T-helper 9 cell (primary cell): ENCODE results near the gene ATP9B.
"Not testable (repeated sequence)": the region's sequence is repeated elsewhere in the genome, so short reads cannot be mapped to it uniquely, and the experiment has no call there.

Experiments
- DNase-seq: peaks from one replicate; pipeline ENCODE4 v3.0.0-alpha.2; 2020

ATP9B gene

DNA sequence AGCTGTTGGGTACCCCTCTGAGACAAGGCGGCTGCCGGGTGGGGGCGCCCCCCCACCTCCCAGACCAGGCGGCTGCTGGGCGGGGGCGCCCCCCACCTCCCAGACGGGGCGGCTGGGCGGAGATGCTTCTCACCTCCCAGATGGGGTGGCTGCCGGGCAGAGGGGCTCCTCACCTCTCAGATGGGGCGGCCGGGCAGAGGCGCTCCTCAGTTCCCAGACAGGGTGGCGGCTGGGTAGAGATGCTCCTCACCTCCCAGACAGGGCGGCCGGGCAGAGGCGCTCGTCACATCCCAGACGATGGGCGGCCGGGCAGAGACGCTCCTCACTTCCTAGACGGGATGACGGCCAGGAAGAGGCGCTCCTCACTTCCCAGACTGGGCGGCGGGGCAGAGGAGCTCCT is 3.5 kb downstream of the ATP9B start:
- not testable (repeated sequence) for DNase-seq

DNA sequence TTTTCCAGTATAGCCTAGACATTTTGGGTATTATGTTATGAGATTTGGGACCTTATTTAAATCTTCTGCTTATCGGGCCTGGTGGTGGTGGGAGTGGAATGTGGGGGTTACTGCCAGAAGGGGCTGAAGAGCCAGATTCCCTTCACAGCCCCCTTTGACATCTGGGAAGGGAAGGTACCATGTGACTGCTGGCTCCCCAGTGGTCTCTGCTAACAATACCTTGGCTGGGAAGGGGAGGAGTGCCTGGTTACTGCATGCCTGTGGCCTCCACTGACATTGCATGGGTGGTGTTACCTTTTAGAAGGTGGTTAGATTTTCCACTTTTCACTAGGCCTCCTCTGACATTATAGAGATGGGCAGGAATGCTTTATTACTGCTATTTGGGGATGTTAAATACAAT is 8.0 kb downstream of the ATP9B start:
- no peak for DNase-seq

DNA sequence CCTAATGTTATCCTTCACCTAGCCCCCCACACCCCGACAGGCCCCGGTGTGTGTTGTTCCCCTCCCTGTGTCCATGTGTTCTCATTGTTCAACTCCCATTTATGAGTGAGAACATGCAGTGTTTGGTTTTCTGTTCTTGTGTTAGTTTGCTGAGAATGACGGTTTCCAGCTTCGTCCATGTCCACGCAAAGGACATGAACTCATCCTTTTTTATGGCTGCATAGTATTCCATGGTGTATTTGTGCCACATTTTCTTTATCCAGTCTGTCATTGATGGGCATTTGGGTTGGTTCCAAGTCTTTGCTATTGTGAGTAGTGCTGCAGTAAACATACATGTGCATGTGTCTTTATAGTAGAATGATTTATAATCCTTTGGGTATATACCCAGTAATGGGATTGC is 9.6 kb downstream of the ATP9B start:
- not testable (repeated sequence) for DNase-seq

DNA sequence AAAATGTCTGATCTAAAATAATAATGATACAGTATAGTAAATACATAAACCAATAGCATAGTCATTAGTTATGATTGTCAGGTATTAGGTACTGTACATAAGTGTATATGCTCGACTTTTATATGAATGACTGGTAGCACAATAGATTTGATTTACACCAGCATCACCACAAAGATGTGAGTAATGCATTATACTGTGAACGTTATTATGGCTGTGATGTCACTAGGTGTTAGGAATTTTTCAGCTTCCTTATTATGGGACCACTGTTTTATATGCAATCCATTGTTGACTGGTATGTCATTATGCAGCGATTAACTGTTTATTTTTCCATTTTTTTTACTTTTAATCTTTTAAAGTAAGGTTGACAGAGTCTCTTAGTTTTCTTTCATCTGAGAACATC is 23.7 kb downstream of the ATP9B start:
- no peak for DNase-seq

DNA sequence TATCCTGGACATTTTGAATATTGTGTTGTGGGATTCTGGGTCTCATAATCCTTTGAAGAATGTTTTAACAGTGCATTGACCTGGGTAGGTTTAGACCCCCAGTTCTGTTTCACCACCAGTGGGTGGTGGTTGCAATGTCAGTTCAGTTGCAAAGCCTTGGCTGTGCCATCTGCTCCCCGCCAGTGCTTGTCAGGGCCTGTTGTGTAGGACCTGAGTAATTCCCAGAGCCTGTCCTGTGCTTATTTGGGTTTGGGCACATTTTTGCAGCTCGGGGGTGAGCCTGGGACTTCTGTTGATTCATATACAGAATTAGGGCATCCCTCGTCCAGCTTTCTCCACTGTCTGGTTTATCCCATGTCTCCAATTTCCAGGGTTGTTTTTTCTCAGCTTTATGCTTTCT is 24.8 kb downstream of the ATP9B start:
- no peak for DNase-seq

DNA sequence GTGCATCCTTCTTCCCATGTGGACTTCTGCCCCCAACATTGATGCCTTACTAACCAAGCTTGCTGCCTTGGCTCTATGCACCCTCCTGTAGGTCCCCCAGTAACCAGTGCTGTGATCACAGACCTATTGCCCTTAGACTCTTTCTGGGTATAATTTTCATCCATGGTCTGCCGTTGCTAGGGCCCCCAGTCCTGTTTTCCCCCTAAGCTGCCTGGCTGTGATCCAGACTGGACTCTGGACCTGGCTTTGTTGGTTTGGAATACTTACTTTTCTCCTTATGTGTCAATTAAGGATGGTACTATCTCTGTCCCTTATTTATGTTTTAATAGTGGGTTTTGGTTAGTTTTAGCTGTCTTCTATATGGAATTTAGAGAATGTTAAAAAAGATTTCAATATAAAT is 26.0 kb downstream of the ATP9B start:
- DNase-seq, result no peak

DNA sequence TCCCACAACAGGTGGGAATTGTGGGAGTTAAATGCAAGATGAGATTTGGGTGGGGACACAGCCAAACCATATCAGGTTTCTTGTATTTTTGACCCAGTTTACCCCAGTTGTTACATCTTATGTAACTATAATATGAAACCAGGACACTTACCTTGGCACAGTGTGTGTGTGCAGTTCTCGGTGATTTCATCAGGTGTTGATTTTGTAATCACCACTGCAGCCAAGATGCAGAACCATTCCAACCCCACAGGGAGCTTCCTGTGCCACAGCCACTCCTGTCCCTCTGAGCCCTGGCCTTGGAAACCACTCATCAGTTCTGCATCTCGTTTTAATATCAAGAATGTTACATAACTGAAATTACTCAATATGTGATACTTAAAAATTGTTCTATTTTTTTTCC is 31.8 kb downstream of the ATP9B start:
- no peak for DNase-seq

DNA sequence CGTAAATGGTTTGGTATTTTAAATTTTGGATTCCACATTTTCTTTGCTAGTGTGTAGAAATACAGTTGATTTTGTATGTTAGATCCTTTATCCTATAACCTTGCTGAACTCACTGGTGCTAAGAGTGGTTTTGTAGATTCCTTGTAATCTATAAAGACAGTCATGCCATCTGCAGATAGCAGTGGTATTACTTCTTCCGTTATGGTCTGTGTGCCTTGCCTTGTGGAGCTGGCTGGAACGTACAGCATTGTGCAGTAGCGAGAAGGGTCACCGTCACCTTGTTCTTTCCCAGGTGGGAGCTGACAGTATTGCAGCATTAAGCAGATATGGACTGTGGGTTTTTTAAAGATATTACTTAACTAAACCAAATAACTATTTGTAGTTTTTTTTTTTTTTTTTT is 33.7 kb downstream of the ATP9B start:
- DNase-seq, result no peak

DNA sequence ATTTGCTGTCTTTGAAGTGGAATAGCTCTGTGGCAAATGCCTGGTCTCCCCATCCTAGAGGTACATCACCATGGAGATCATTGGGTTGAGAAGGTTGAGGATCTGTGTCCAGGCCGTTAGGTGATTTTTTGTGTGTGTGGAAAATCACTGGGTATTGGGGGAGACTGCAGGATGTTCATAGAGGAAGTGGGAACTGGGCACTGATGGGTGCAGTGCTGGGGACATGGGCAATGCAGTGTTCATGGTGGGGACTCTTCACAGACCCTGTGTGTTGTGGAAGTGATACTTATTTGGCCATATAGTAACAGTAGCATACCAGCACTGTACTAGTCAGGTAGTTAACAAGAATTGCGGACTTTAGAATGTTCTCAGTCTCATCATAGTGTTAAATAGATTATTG is 34.9 kb downstream of the ATP9B start:
- no peak for DNase-seq

DNA sequence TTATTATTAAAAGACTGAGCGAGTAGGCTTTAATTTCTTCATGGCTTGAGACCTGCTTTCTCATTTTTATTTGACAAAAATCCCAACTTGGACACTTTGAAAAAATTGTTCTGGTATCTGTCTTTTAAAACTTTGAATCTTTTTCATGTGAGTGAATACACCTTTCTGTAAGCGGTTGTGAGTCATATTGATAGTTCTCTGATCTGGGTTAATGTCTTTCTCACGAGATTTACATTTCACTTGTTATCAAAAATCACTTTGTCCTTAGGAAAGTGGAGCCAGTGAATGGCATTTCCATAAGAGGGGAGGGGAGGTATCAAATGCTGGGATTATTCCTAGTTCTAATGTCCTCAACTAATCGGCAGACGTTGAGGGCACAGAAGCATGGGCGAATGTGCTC is 36.3 kb downstream of the ATP9B start:
- no peak for DNase-seq

DNA sequence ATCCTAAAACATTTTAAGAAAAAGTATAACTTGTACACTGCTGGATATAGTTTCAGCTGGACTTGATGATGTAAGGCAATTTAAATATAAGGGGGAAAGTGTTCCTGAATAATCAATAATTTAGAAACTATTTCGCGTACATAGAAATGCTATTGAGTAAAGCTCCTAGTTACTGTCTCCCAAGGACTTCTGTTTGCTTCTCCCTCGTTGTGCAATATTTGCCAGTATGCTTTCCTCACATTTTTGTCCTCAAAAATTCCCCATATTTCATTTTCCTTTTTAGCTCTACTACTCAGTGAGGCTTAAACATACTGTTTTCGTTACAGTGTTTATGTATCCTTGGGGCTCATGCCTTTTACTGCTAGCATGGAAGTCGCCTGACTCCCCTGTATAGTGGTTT is 36.9 kb downstream of the ATP9B start:
- no peak for DNase-seq

DNA sequence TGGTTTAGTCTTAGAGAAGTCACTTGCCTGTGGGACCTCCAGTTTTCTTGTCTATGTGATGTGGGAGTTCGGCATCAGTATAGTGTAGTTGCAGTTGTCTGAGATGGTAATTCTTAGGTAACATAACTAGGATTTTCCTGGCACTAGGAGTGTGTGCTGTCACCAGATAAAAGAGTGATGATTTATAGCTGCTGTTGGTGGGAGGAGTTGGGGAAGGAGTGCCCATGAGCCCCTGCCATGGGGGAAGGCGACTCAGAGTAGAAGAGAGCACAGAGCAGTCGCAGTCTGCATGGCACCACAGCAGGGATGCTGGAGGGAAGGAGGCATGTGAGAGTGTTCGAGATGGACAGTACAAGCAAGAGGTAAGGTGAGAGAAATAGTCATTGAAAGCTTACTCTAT is 38.7 kb downstream of the ATP9B start:
- DNase-seq, result no peak

DNA sequence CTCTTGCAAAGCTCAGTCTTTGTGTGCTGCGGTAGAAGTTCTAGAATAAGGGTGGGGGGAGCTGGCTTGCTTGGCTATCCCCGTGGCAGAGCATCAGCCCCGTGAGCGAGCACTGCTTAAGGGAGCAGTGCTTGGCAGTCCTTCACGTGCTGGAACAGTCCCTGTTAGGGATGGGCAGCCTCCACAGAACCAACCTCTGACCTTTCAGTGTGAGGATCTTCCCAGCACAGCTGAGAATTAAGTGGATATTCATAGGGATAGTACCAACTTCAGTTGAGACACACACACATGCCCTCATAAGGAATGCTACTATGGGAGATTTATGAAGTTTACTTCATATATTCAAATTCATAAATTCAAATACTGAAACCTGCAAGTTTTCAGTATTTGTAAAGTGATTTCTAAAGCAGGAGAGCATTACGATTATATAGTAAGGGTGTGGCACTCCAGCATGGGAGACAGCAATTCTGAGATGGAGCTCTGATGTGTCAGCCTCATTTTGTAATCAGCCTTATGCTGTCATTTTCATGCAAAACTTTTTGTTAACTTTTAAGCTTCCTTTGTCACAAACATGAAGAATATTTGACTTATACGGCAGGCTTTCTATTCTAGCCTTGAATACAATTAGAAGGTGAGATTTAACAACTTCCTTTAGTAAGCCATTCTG is 39.5 kb downstream of the ATP9B start:
- DNase-seq, result no peak

DNA sequence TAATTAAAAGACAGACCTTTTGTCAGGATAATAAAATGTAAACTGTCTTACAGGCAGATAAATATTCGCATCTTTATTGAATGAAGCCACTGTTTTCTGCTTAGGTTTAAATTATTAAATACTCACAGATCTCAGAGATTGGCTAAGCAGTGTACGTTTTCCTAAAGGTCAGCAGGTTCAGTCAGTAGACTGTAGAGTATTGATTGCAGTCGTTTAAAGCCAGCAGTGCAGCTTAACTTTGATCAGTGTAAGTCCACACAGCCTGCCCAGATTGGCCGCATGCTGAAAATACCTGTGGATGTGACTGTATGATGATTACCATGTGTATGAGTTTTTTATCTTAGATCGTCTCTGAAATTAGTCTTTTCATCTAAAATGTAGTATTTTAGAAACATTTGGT is 42.3 kb downstream of the ATP9B start:
- no peak for DNase-seq

DNA sequence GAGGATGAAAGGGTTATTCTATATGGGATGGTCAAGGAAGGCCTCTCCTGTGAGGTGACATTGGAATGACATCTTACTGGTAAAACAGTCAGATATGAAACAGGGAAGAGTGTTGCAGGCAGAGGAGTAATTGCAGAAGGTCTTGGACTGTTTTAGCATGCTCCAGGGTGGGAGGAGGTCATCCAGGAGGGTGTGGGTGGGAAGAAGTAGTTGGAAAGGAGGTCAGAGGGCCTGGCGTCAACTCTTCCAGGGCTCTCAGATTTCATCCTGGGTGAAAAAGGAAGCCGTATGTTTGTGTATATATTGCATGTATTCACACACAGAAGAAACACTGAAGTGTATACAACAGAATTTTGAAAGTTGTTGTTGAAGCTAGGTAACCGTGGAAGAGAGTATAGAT is 48.2 kb downstream of the ATP9B start:
- DNase-seq, result no peak

DNA sequence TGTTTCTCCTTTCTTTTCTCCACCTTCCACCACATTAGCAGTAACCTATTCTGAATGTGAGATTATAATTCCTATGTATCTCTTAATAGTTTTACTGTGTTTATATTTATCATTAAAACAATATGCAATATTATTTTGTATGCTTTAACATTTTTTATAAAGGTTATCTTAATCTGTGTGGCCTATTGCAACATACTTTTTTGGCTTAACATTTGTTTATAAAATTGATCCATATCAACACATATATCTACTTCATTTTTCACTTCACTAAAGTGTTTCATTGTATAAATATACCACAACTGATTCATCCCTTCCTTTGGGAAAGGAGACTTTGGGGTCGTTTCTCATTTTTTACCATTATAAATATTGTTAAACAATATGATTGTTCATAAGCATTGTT is 48.6 kb downstream of the ATP9B start:
- no peak for DNase-seq

DNA sequence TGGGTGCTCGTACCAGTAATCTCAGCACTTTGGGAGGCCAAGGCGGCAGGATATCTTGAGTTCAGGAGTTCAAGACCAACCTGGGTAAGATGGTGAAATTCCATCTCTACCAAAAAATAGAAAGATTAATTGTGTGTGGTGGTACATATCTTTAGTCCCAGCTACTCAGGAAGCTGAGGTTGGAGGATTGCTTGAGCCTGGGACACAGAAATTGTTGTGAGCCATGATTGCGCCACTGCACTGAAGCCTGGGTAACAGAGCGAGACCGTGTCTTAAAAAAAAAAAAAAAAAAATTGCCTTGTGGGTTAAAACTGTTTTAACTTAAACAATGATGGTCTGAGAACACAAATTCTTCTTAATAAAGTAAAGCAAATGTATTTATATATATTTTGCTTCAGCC is 49.6 kb downstream of the ATP9B start:
- no peak for DNase-seq

DNA sequence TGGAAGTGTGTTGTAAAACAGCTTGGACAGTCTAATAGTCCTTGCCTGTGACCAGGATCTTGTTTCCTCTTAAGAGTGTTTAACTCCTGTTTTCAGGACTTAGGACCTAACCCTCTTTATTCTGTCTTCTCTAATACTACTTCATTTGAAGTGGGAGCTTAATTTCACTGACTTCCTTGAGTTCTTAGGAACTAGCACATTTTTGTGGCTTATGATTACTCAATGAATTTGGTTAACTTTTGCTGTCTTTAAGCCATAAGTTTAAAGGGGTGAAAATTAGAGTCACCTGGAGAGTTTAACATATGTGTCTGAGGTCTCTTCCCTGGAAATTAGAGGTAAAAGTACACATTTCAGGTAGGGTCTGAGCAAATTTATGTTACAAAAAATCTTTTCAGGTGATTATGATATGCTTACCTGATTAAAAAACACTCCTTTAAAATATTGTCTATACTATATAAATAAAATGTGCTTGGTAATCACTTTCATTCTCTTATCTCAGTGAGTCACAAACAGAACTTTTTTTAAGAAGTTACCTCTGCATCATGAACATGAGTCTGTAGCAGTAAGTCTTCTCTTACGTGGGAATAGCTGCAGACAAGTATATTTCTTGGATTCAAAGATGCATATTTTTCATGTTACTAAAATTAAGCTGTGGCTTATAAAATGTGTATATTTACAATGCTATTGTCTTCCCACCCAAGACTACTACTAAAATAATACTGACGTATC is 52.7 kb downstream of the ATP9B start:
- DNase-seq, result no peak

DNA sequence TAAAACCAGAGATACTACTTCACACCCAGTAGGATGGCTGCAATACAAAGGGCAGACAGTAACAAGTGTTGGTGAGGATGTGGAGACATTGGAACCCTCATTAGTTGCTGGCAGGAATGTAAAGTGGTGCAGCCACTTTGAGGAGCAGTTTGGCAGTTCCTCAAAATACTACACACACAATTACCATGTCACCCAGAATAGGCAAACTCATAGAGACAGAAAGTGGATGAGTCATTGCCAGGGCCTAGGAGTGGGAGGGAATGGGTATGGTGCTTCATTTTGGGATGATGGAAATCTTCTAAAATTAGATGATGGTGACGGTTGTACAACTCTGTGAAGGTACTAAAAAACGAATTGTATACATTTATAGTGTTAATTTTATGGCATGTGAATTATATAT is 54.8 kb downstream of the ATP9B start:
- no peak for DNase-seq

DNA sequence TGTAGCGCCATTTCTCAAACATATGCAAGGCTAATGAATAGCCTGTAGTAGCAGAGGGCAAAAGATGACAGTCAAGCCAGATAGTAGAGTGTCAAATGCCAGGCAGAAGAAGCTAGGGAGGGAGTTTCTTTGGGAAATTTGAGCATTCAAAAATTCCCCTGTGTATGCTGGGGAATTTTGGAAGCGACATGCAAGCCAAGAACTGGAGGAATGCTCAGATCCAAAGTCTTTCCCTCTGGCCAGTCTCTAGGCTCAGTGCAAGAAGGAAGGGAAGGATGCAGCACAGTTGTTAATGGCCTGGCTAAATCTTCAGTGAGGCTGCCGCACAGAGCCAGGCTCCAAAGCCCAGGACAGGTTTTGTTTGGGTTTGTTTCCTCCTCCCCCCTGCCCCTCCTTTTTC is 59.9 kb downstream of the ATP9B start:
- DNase-seq, result no peak

DNA sequence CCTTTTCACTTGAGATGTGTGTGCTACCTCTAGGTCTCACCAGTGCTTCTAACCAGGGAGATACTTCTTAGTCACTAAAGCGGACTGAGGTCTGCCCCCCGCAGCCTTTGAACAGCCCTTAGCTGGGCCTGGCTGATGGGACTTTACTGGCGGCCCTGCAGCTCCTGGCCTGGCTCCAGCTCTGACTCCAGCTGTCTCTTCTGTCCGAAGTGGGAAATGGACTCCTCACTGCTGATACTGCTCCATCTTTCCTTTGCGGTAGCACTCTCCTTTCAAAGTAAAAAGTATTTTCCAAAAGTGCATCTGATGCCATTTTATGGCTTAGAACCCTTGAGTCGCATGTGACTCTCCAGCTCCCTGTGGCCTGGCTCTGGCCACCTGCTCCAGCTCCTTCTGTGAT is 64.5 kb downstream of the ATP9B start:
- no peak for DNase-seq

DNA sequence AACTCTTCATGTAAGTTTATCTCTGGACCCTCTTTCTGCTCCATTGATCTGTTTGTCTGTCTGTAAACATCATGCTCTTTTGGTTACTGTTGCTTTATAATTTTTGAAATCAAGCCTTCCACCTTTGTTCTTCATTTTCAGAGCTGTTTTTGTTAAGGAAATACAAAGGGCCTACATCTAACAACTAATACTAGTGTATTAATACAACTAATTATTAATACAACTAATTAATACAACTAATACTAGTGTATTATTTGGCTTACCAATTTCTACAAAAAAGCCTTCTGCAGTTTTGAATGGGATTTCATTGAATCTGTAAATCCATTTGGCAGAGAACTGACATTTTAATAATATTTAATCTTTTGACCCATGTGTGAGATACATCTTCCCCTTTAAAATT is 66.7 kb downstream of the ATP9B start:
- no peak for DNase-seq

DNA sequence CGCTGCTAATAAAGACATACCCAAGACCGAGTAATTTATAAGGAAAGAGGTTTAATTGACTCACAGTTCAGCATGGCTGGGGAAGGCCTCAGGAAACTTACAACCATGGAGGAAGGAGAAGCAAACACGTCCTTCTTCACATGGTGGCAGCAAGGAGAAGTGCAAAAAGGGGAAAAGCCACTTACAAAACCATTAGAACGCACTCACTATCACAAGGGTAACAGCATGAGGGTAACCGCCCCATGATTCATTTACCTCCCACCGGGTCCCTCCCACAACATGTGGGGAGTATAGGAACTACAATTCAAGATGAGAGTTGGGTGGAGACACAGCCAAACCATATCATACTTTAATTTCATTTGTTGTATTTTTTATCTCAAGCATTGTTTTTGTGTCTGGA is 67.5 kb downstream of the ATP9B start:
- no peak for DNase-seq

DNA sequence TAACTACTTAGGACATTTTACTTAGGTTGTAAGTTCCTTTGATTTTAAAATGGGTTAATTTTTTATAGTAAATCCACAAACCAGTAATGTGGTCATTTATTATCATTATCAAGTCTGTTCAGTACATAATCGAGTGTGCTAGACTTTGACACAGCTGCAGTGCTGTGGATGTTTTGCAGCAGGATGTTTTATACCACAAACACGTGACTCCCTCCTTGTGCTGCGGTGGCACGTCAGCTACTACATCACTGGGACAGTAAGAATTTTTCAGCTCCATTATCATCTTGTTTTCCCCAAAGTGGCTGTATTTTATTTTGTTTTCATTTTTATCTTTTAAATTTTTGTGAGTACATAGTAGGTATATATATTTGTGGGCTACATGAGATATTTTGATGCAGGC is 70.0 kb downstream of the ATP9B start:
- DNase-seq, result no peak

DNA sequence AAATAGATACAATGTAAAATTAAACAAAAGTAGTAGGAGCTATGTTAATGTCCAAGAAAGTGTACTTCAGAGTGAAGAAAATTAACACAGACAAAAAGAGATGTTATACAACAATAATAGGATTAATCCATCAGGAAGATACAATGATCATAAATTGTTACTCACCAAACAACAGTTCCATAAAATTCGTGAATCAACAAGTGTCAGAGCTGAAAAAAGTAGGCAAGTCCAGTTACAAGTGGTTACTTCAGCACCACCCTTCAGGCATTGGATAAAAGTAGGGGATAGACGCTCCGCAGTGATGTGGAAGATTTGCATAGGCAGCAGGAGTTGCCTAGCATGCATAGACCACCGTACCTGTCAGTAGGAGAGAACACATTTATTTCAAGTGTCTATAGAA is 77.8 kb downstream of the ATP9B start:
- DNase-seq, result no peak
